Measurements from ENCODE around the gene RASEF.

The RASEF gene

GRCh38 chr9:82968816-82969215 lies 94.1 kb downstream of the RASEF start:
- TF ChIP-seq HDGF (IDR thresholded peaks at IDR 0.05; ENCODE audit: borderline replicate concordance) = no peak
- TF ChIP-seq FOXM1 (IDR thresholded peaks at IDR 0.05; ENCODE audit: borderline replicate concordance) = no peak
- TF ChIP-seq BHLHE40 (IDR thresholded peaks at IDR 0.05; ENCODE audit: borderline replicate concordance) = no peak
- TF ChIP-seq PKNOX1 (IDR thresholded peaks at IDR 0.05) = no peak
- TF ChIP-seq ELF4 (IDR thresholded peaks at IDR 0.05) = no peak
- no peak for TF ChIP-seq TARDBP (IDR thresholded peaks at IDR 0.05)
- no peak for TF ChIP-seq FOXK2 (IDR thresholded peaks at IDR 0.05)
- TF ChIP-seq CTBP1 (IDR thresholded peaks at IDR 0.05; ENCODE audit: borderline replicate concordance) = no peak
- TF ChIP-seq LEF1 (IDR thresholded peaks at IDR 0.05; ENCODE audit: borderline replicate concordance) = no peak
- TF ChIP-seq FOXA1 (IDR thresholded peaks at IDR 0.05) = no peak
- TF ChIP-seq L3MBTL2 (conservative IDR thresholded peaks at IDR 0.05) = no peak
- ChIA-PET POLR2A (no interaction called here), CTCF (no interaction called here)
- DNase-seq (ENCODE audit: extremely low spot score) = no peak

GRCh38 chr9:82968388-82968787 lies 94.6 kb downstream of the RASEF start:
- DNase-seq (ENCODE audit: extremely low spot score) = no peak
- TF ChIP-seq FOXK2 (IDR thresholded peaks at IDR 0.05) = no peak
- no peak for TF ChIP-seq ELF4 (IDR thresholded peaks at IDR 0.05)
- no peak for TF ChIP-seq SP1 (IDR thresholded peaks at IDR 0.05)
- TF ChIP-seq ZNF384 (IDR thresholded peaks at IDR 0.05) = no peak
- TF ChIP-seq BHLHE40 (IDR thresholded peaks at IDR 0.05; ENCODE audit: borderline replicate concordance) = no peak
- no peak for TF ChIP-seq NFRKB (IDR thresholded peaks at IDR 0.05)
- no peak for TF ChIP-seq L3MBTL2 (conservative IDR thresholded peaks at IDR 0.05)
- TF ChIP-seq LEF1 (IDR thresholded peaks at IDR 0.05; ENCODE audit: borderline replicate concordance) = no peak
- no peak for TF ChIP-seq FOXA1 (IDR thresholded peaks at IDR 0.05)
- ChIA-PET POLR2A (no interaction called here), CTCF (no interaction called here)

- ChIA-PET POLR2A (no interaction called here), CTCF (interaction anchor here (0.7 kb wide), 1 partner anchor 38 kb away, joined by 3 read pairs; no protein-coding TSS in a partner anchor)
- TF ChIP-seq PKNOX1 (IDR thresholded peaks at IDR 0.05) (peak; percentile 63; the same call in 1 of the 2 replicates), ZNF384 (IDR thresholded peaks at IDR 0.05) (no peak)
- DNase-seq (ENCODE audit: extremely low spot score) = peak; percentile 76
These were observed 101.3 kb downstream of the RASEF start for GRCh38 chr9:82961504-82962125.

- peak; percentile 41 for DNase-seq (ENCODE audit: extremely low spot score)
- TF ChIP-seq PKNOX1 (IDR thresholded peaks at IDR 0.05) = peak; percentile 95
- peak; percentile 81; the same call in 1 of the 2 replicates for TF ChIP-seq CTBP1 (IDR thresholded peaks at IDR 0.05; ENCODE audit: borderline replicate concordance)
- no peak for TF ChIP-seq L3MBTL2 (conservative IDR thresholded peaks at IDR 0.05)
- ChIA-PET POLR2A (interaction anchor here (1.1 kb wide), 1 partner anchor 34 kb away, joined by 5 read pairs; no protein-coding TSS in a partner anchor), CTCF (interaction anchor here (0.7 kb wide), 1 partner anchor 185 kb away, joined by 3 read pairs; no protein-coding TSS in a partner anchor)
These were observed 105.2 kb downstream of the RASEF start for GRCh38 chr9:82957529-82958379.

- TF ChIP-seq FOXK2 (IDR thresholded peaks at IDR 0.05) (no peak), LEF1 (IDR thresholded peaks at IDR 0.05; ENCODE audit: borderline replicate concordance) (no peak), FOXA1 (IDR thresholded peaks at IDR 0.05) (no peak), CTBP1 (IDR thresholded peaks at IDR 0.05; ENCODE audit: borderline replicate concordance) (no peak), SP1 (IDR thresholded peaks at IDR 0.05) (no peak), TARDBP (IDR thresholded peaks at IDR 0.05) (no peak), FOXM1 (IDR thresholded peaks at IDR 0.05; ENCODE audit: borderline replicate concordance) (no peak), BHLHE40 (IDR thresholded peaks at IDR 0.05; ENCODE audit: borderline replicate concordance) (no peak)
- POLR2A ChIA-PET = no interaction called here
- CTCF ChIA-PET = no interaction called here
- DNase-seq (ENCODE audit: extremely low spot score) = no peak
These were observed 113.7 kb downstream of the RASEF start for GRCh38 chr9:82949203-82949602.

GRCh38 chr9:82940376-82940775 lies 122.6 kb downstream of the RASEF start:
- POLR2A ChIA-PET = no interaction called here
- CTCF ChIA-PET = interaction anchor here (0.6 kb wide), 1 partner anchor 17 kb away, joined by 4 read pairs; no protein-coding TSS in a partner anchor
- DNase-seq (ENCODE audit: extremely low spot score) = no peak
- TF ChIP-seq NFRKB (IDR thresholded peaks at IDR 0.05) = no peak
- no peak for TF ChIP-seq PKNOX1 (IDR thresholded peaks at IDR 0.05)
- no peak for TF ChIP-seq FOXK2 (IDR thresholded peaks at IDR 0.05)
- no peak for TF ChIP-seq BHLHE40 (IDR thresholded peaks at IDR 0.05; ENCODE audit: borderline replicate concordance)
- no peak for TF ChIP-seq CTBP1 (IDR thresholded peaks at IDR 0.05; ENCODE audit: borderline replicate concordance)
- TF ChIP-seq HDGF (IDR thresholded peaks at IDR 0.05; ENCODE audit: borderline replicate concordance) = no peak
- TF ChIP-seq SP1 (IDR thresholded peaks at IDR 0.05) = no peak
- TF ChIP-seq ARNT (IDR thresholded peaks at IDR 0.05) = no peak
- TF ChIP-seq FOXM1 (IDR thresholded peaks at IDR 0.05; ENCODE audit: borderline replicate concordance) = no peak
- TF ChIP-seq ZNF384 (IDR thresholded peaks at IDR 0.05) = no peak
- TF ChIP-seq FOXA1 (IDR thresholded peaks at IDR 0.05) = no peak
- TF ChIP-seq L3MBTL2 (conservative IDR thresholded peaks at IDR 0.05) = no peak
- no peak for TF ChIP-seq ELF4 (IDR thresholded peaks at IDR 0.05)
- TF ChIP-seq SUZ12 (IDR thresholded peaks at IDR 0.05) = no peak
- TF ChIP-seq LEF1 (IDR thresholded peaks at IDR 0.05; ENCODE audit: borderline replicate concordance) = no peak
- no peak for TF ChIP-seq TARDBP (IDR thresholded peaks at IDR 0.05)

Measured in HEK293T (cell line).